Vagina (tissue), 2 donors: ENCODE results near the gene TSGA10IP. TPM values are rescaled to one million over a fixed set of nuclear protein-coding genes. Genes with fewer than 3 reads are reported as not detected.

Experiments
- DNase-seq, 2 donors: peaks; one replicate each; pipeline ENCODE4 v3.0.0-alpha.2; 2017; ENCODE audit errors: extremely low spot score in 2 of 2
- H3K27ac ChIP-seq: fragments of 200-600 bp; sonication (generic); one replicate; pipeline ENCODE4 v1.5.1; 2019
- H3K27me3 ChIP-seq: fragments of 200-600 bp; sonication (generic); one replicate; pipeline ENCODE4 v1.5.1; 2019
- H3K36me3 ChIP-seq, 2 donors: fragments of 200-600 bp; sonication (generic); one replicate each; pipeline ENCODE4 v1.5.1; 2017 to 2019
- H3K4me1 ChIP-seq: fragments of 200-600 bp; sonication (generic); one replicate; pipeline ENCODE4 v1.5.1; 2019
- H3K4me3 ChIP-seq, 2 donors: fragments of 200-600 bp; sonication (generic); 1 replicate in 1 of 2; 2 replicates in 1 of 2; pipeline ENCODE4 v1.5.1; 2016 to 2019
- H3K9me3 ChIP-seq: fragments of 200-600 bp; sonication (generic); one replicate; pipeline ENCODE4 v1.5.1; 2019
- POLR2A ChIP-seq, 2 donors: fragments of 450-650 bp; IDR thresholded peaks; one replicate each; pipeline ENCODE4 v1.6.1; 2017; ENCODE audit warnings: antibody characterized with exemption in 2 of 2, mild to moderate bottlenecking in 2 of 2, moderate library complexity in 2 of 2
- POLR2AphosphoS5 ChIP-seq, 2 donors: sonication (generic); formaldehyde crosslinking; IDR thresholded peaks; one replicate each; pipeline ENCODE4 v1.9.0; 2017; ENCODE audit warnings: antibody characterized with exemption in 2 of 2, mild to moderate bottlenecking in 2 of 2, low read depth in 1 of 2; ENCODE audit not compliant: insufficient read depth in 1 of 2
- intact Hi-C: fragments of 100-400 bp; cut with DNase I; formaldehyde crosslinking; loops from one replicate; pipeline ENCODE4 v1.15.1; 2023
- total RNA-seq: library from RNA; depleted of rRNA; stranded (reverse); fragments of >200 nt; gene quantifications from one replicate; pipeline ENCODE4 v1.2.3, GENCODE V29; 2016
- TF ChIP-seq, protein P1 (sequence below), 3 experiments: fragments of 450-650 bp in 2 of 3; fragments of 200-600 bp in 1 of 3; sonication (generic) in 1 of 3; IDR thresholded peaks; one replicate each; pipeline ENCODE4 v1.5.1; 2017 to 2019; ENCODE audit warnings: antibody characterized with exemption in 3 of 3, mild to moderate bottlenecking in 2 of 3, moderate library complexity in 2 of 3

Gene TSGA10IP
- total RNA-seq, 1 donor from 2014 or later, result not detected

- H3K4me3 ChIP-seq, result no peak overlapping the region
- no peak for DNase-seq
- no peak overlapping the region for H3K27ac ChIP-seq
- intact Hi-C loops, result no loop called here
- H3K27me3 ChIP-seq, result no peaks in the 10 kb centered on the region
- TF ChIP-seq POLR2A (IDR thresholded peaks at IDR 0.05), result no peak
- TF ChIP-seq POLR2AphosphoS5 (IDR thresholded peaks at IDR 0.05; ENCODE audit: insufficient read depth in 1 of 2, low read depth in 1 of 2), result no peak
- TF ChIP-seq, protein P1, sequence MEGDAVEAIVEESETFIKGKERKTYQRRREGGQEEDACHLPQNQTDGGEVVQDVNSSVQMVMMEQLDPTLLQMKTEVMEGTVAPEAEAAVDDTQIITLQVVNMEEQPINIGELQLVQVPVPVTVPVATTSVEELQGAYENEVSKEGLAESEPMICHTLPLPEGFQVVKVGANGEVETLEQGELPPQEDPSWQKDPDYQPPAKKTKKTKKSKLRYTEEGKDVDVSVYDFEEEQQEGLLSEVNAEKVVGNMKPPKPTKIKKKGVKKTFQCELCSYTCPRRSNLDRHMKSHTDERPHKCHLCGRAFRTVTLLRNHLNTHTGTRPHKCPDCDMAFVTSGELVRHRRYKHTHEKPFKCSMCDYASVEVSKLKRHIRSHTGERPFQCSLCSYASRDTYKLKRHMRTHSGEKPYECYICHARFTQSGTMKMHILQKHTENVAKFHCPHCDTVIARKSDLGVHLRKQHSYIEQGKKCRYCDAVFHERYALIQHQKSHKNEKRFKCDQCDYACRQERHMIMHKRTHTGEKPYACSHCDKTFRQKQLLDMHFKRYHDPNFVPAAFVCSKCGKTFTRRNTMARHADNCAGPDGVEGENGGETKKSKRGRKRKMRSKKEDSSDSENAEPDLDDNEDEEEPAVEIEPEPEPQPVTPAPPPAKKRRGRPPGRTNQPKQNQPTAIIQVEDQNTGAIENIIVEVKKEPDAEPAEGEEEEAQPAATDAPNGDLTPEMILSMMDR (IDR thresholded peaks at IDR 0.05), result no peak
- no peaks in the 10 kb centered on the region for H3K9me3 ChIP-seq
- H3K36me3 ChIP-seq, result peaks cover 5 to 66% of the 10 kb centered on the region in 2 donors
- H3K4me1 ChIP-seq, result peaks cover 27% of the 10 kb centered on the region
Observed at GRCh38 chr11:65965986-65966762, 20.9 kb downstream of the TSGA10IP start.

- Histone ChIP-seq H3K27me3 (no peaks in the 10 kb centered on the region), H3K27ac (no peak overlapping the region), H3K36me3 (peaks cover 5 to 66% of the 10 kb centered on the region in 2 donors), H3K9me3 (no peaks in the 10 kb centered on the region), H3K4me3 (no peak overlapping the region), H3K4me1 (peaks cover 22% of the 10 kb centered on the region)
- TF ChIP-seq POLR2AphosphoS5 (IDR thresholded peaks at IDR 0.05; ENCODE audit: insufficient read depth in 1 of 2, low read depth in 1 of 2) (no peak), POLR2A (IDR thresholded peaks at IDR 0.05) (no peak)
- TF ChIP-seq, protein P1 (IDR thresholded peaks at IDR 0.05), result no peak
- DNase-seq, result peak in 1 of 2 donors; percentile 67
- intact Hi-C loops, result no loop called here
Observed at GRCh38 chr11:65967329-65967934, 22.2 kb downstream of the TSGA10IP start.

- no peak for TF ChIP-seq POLR2AphosphoS5 (IDR thresholded peaks at IDR 0.05; ENCODE audit: insufficient read depth in 1 of 2, low read depth in 1 of 2)
- TF ChIP-seq, protein P1 (IDR thresholded peaks at IDR 0.05), result no peak
- no peak for TF ChIP-seq POLR2A (IDR thresholded peaks at IDR 0.05)
- no peak for DNase-seq
- Histone ChIP-seq H3K36me3 (peaks cover 5 to 66% of the 10 kb centered on the region in 2 donors), H3K27me3 (no peaks in the 10 kb centered on the region), H3K4me3 (no peak overlapping the region), H3K9me3 (no peaks in the 10 kb centered on the region), H3K27ac (no peak overlapping the region), H3K4me1 (peaks cover 8% of the 10 kb centered on the region)
- intact Hi-C loops, result no loop called here
Observed at GRCh38 chr11:65968600-65969482, 23.6 kb downstream of the TSGA10IP start.

GRCh38 chr11:65972116-65972515 is 26.8 kb downstream of the TSGA10IP start:
- no peaks in the 10 kb centered on the region for H3K27me3 ChIP-seq
- intact Hi-C loops, result no loop called here
- H3K36me3 ChIP-seq, result peaks cover 5 to 51% of the 10 kb centered on the region in 2 donors
- H3K27ac ChIP-seq, result no peak overlapping the region
- TF ChIP-seq POLR2A (IDR thresholded peaks at IDR 0.05) (no peak), POLR2AphosphoS5 (IDR thresholded peaks at IDR 0.05; ENCODE audit: insufficient read depth in 1 of 2, low read depth in 1 of 2) (no peak)
- TF ChIP-seq, protein P1 (IDR thresholded peaks at IDR 0.05), result no peak
- DNase-seq, result no peak
- no peak overlapping the region for H3K4me3 ChIP-seq
- H3K9me3 ChIP-seq, result no peaks in the 10 kb centered on the region
- no peaks in the 10 kb centered on the region for H3K4me1 ChIP-seq
